ENCODE measurements around the gene RPUSD1. TPM values are rescaled to one million over a fixed set of nuclear protein-coding genes. Genes with fewer than 3 reads are reported as not detected.

The RPUSD1 gene
- polyA plus RNA-seq, 12 donors = 6.6 to 12.7 (median 8.6) TPM; not detected in 1

- DNase-seq = no peak
Observed at GRCh38 chr16:819336-820043, 31.3 kb upstream of the RPUSD1 start.

GRCh38 chr16:818592-818991 is 30.4 kb upstream of the RPUSD1 start:
- DNase-seq = no peak

GRCh38 chr16:818132-818531 is 30.0 kb upstream of the RPUSD1 start:
- DNase-seq = no peak

- no peak for DNase-seq
Observed at GRCh38 chr16:817001-817906, 29.1 kb upstream of the RPUSD1 start.

- DNase-seq = no peak
Observed at GRCh38 chr16:815861-816260, 27.7 kb upstream of the RPUSD1 start.

- no peak for DNase-seq
Observed at GRCh38 chr16:814974-815373, 26.8 kb upstream of the RPUSD1 start.

GRCh38 chr16:813916-814412 is 25.8 kb upstream of the RPUSD1 start:
- DNase-seq = no peak

- DNase-seq = peak; percentile 36
Observed at GRCh38 chr16:813204-813915, 25.2 kb upstream of the RPUSD1 start.

GRCh38 chr16:808085-808386 is 19.9 kb upstream of the RPUSD1 start:
- no peak for DNase-seq

- peak; percentile 92 for DNase-seq
Observed at GRCh38 chr16:807347-808084, 19.3 kb upstream of the RPUSD1 start.

- DNase-seq = no peak
Observed at GRCh38 chr16:805474-805873, 17.3 kb upstream of the RPUSD1 start.

GRCh38 chr16:804193-805048 is 16.2 kb upstream of the RPUSD1 start:
- DNase-seq = no peak

GRCh38 chr16:803754-804080 is 15.5 kb upstream of the RPUSD1 start:
- no peak for DNase-seq

- DNase-seq = no peak
Observed at GRCh38 chr16:802914-803753, 15.0 kb upstream of the RPUSD1 start.

- no peak for DNase-seq
Observed at GRCh38 chr16:802461-802860, 14.3 kb upstream of the RPUSD1 start.

- no peak for DNase-seq
Observed at GRCh38 chr16:801584-802363, 13.6 kb upstream of the RPUSD1 start.

- no peak for DNase-seq
Observed at GRCh38 chr16:800834-801511, 12.8 kb upstream of the RPUSD1 start.
